Endothelial cell of umbilical vein (primary cell): ENCODE measurements around the gene FAHD1.

Source experiments
- POLR2A ChIP-seq: IDR thresholded peaks from 2 replicates; pipeline ENCODE4 v1.6.1; 2012; ENCODE audit warnings: low read depth, mild to moderate bottlenecking, control low read depth, low read length
- TF ChIP-seq, protein P1 (sequence below), 2 donors: IDR thresholded peaks; 1 replicate in 1 of 2; 2 replicates in 1 of 2; pipeline ENCODE4 v1.5.1; 2011; ENCODE audit warnings: low read length in 2 of 2, mild to moderate bottlenecking in 2 of 2, moderate library complexity in 2 of 2, control low read depth in 1 of 2, inconsistent platforms in 1 of 2, low read depth in 1 of 2; ENCODE audit not compliant: insufficient read depth in 1 of 2; ENCODE audit errors: extremely low read depth in 1 of 2

DNA sequence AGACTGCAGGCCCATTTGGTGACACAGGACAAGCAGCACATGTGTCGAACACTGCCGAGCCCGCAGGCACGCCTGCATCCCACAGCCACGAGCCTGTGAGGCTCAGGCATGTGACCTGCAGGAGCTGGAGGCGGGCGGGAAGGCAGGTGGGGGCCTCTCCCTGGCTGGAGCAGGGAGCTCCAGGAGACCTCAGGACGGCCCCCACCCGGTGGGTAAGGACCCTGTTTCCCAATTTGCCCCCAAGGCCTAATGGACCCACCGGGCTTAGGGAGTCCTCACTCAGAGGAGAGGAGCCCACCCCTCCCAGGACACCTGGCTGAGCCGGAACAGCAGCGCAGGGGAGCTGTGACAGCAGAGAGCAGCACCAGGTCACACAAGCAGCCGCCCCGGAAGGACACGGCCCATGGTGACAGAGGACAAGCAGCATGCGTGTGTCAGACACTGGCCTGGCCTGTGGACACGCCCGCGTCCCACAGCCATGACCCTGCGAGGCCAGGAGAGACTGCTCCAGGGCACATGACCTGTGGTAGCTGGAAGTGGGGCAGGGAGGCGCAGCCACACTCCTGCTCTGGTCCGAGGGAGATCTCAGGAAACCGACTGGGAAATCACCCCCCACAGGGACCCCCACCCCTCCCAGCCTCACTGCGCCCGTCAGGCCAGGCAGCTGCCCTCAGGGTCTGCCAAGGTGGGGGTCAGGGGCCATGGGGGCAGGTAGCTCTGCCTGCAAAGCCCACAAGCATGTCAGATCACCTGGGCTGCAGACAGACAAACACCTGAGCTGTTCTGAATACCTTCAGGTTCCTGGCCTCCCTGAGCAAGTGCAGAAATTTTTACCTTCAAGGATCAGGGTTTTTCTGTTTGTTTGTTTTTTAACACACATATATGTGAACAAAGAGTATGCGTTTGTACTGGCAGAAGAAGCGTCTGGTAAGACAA lies 47.0 kb upstream of the FAHD1 start:
- TF ChIP-seq, protein P1, sequence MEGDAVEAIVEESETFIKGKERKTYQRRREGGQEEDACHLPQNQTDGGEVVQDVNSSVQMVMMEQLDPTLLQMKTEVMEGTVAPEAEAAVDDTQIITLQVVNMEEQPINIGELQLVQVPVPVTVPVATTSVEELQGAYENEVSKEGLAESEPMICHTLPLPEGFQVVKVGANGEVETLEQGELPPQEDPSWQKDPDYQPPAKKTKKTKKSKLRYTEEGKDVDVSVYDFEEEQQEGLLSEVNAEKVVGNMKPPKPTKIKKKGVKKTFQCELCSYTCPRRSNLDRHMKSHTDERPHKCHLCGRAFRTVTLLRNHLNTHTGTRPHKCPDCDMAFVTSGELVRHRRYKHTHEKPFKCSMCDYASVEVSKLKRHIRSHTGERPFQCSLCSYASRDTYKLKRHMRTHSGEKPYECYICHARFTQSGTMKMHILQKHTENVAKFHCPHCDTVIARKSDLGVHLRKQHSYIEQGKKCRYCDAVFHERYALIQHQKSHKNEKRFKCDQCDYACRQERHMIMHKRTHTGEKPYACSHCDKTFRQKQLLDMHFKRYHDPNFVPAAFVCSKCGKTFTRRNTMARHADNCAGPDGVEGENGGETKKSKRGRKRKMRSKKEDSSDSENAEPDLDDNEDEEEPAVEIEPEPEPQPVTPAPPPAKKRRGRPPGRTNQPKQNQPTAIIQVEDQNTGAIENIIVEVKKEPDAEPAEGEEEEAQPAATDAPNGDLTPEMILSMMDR (IDR thresholded peaks at IDR 0.05; ENCODE audit: extremely low read depth in 1 of 2, insufficient read depth in 1 of 2, low read depth in 1 of 2, low read length in 2 of 2): no peak
- TF ChIP-seq POLR2A: peak; percentile 47
